ENCODE measurements around the gene PSME1. TPM values are rescaled to one million over a fixed set of nuclear protein-coding genes. Genes with fewer than 3 reads are reported as not detected.

Gene PSME1
- total and polyA plus RNA-seq, 2 of the 13 experiments (the other 11 are each of a cell fraction or from before 2014, with no cell fraction given) = 159 to 608 TPM

- H3K4me3 ChIP-seq (replicated peaks in 1 of 3; ENCODE audit: insufficient read depth in 1 of 3, low read depth in 2 of 3, low read length in 3 of 3) = peak overlapping the region; percentile 66 to 96 (median 85)
- FAIRE-seq (peak; percentile 93), DNase-seq (ENCODE audit: low spot score) (peak; percentile 100), ATAC-seq (peak; percentile 82)
- peaks cover 57% of the 10 kb centered on the region for H3K4me1 ChIP-seq (ENCODE audit: insufficient read depth, low read length)
- intact Hi-C loops (cut with micrococcal nuclease; ENCODE audit: unreplicated experiment) (loop anchor here (1.0 to 10.0 kb wide), 7 partner anchors 11 to 1019 kb away; partner anchors contain the start of genes ACIN1, BCL2L2, C14orf119 and IPO4), in situ Hi-C loops (cut with HindIII; ENCODE audit: extremely low pct_ligation_motif_present, low pct_unique_long_range_greater_than_20kb) (loop anchor here (25.0 kb wide), 1 partner anchor 1527 kb away; the partner anchor contains the start of genes ABHD4 and DAD1)
- peak overlapping the region; percentile 100 for H3K4me2 ChIP-seq (ENCODE audit: low read depth, low read length)
- POLR2A ChIA-PET = interaction anchor here (0.7 to 15.5 kb wide), 77 partner anchors 11 to 1348 kb away, joined by 3 to 977 read pairs (median 7); partner anchors contain the start of genes ACIN1, AP1G2, BCL2L2 and C14orf119
- WGBS (ENCODE audit: low lambda C conversion rate) = under 1% methylated on average over 42 of the region's 42 CpGs
- TSS peak; percentile 50 for BruUV-seq (replicated peaks)
- no peaks in the 10 kb centered on the region for H3K9me3 ChIP-seq (ENCODE audit: low read length)
- peaks cover 24 to 29% of the 10 kb centered on the region in 2 experiments for H3K36me3 ChIP-seq (replicated peaks in 1 of 2; ENCODE audit: control insufficient read depth in 1 of 2, insufficient read depth in 2 of 2, low read length in 2 of 2)
- H3K27ac ChIP-seq (ENCODE audit: extremely low read length, insufficient read depth, low read length) = peak overlapping the region; percentile 98
- peak overlapping the region; percentile 99 for H3K9ac ChIP-seq (ENCODE audit: insufficient read depth, low read depth, low read length)
- no peak overlapping the region for H2AFZ ChIP-seq (ENCODE audit: low read length)
- H4K20me1 ChIP-seq (ENCODE audit: insufficient read depth, low read length) = no peaks in the 10 kb centered on the region
- no peaks in the 10 kb centered on the region; a peak in 1 of 5 replicates for H3K27me3 ChIP-seq (ENCODE audit: control insufficient read depth in 1 of 2, insufficient read depth in 2 of 2, low read length in 2 of 2)
- H3K79me2 ChIP-seq (ENCODE audit: insufficient read depth, low read length) = peaks cover 33% of the 10 kb centered on the region
- CTCF ChIA-PET (ENCODE audit: low intra/inter-chr PET ratio, low total read pairs) = interaction anchor here (1.0 to 1.6 kb wide), 3 partner anchors 20 to 47 kb away, joined by 3 read pairs; partner anchors contain the start of genes IRF9, PCK2 and PSME1
- no peak for TF ChIP-seq MBD4 (IDR thresholded peaks at IDR 0.05; ENCODE audit: borderline replicate concordance, low read length)
- TF ChIP-seq TBX2 (CRISPR knock-in tag; IDR thresholded peaks at IDR 0.05; ENCODE audit: borderline replicate concordance) = peak; percentile 98
- TF ChIP-seq FUBP1 (CRISPR knock-in tag; IDR thresholded peaks at IDR 0.05; ENCODE audit: borderline replicate concordance) = peak; percentile 90; the same call in 1 of the 2 replicates
- TF ChIP-seq NCOA5 (CRISPR knock-in tag; IDR thresholded peaks at IDR 0.05) = peak; percentile 26; the same call in 1 of the 2 replicates
- TF ChIP-seq PRDM10 (CRISPR knock-in tag; IDR thresholded peaks at IDR 0.05; ENCODE audit: low read depth) = peak; percentile 92; the same call in 1 of the 2 replicates
- TF ChIP-seq ZNF574 (CRISPR knock-in tag; IDR thresholded peaks at IDR 0.05) = peak; percentile 96
- no peak for TF ChIP-seq GPBP1L1 (CRISPR knock-in tag; IDR thresholded peaks at IDR 0.05)
- TF ChIP-seq, protein P1, sequence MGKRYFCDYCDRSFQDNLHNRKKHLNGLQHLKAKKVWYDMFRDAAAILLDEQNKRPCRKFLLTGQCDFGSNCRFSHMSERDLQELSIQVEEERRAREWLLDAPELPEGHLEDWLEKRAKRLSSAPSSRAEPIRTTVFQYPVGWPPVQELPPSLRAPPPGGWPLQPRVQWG (CRISPR knock-in tag; IDR thresholded peaks at IDR 0.05; ENCODE audit: borderline replicate concordance, low read depth) = no peak
- TF ChIP-seq, protein P2, sequence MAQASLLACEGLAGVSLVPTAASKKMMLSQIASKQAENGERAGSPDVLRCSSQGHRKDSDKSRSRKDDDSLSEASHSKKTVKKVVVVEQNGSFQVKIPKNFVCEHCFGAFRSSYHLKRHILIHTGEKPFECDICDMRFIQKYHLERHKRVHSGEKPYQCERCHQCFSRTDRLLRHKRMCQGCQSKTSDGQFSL (CRISPR knock-in tag; IDR thresholded peaks at IDR 0.05) = peak; percentile 78; the same call in 1 of the 2 replicates
- TF ChIP-seq ASH2L (IDR thresholded peaks at IDR 0.05; ENCODE audit: insufficient read length, low read depth, low read length) = peak; percentile 96
Observed at GRCh38 chr14:24113801-24114531, 22.0 kb upstream of the PSME1 start.

Data from HepG2 (cell line).